Karpas-422 (cell line): ENCODE data around the gene SLC17A9. TPM values are rescaled to one million over a fixed set of nuclear protein-coding genes. Genes with fewer than 3 reads are reported as not detected.

ENCODE experiments used
- DNase-seq: peaks from one replicate; pipeline ENCODE4 v3.0.0-alpha.2; 2015
- H2AFZ ChIP-seq: fragments of 200-600 bp; sonication (generic); 2 replicates; pipeline ENCODE4 v1.6.1; 2014; ENCODE audit warnings: antibody characterized with exemption, low read length, mixed read lengths
- H3K27ac ChIP-seq: fragments of 200-600 bp; sonication (generic); 2 replicates; pipeline ENCODE4 v1.5.1; 2014; ENCODE audit warnings: mild to moderate bottlenecking, low read length, moderate library complexity
- H3K27me3 ChIP-seq: fragments of 200-600 bp; sonication (generic); 2 replicates; pipeline ENCODE4 v1.6.1; 2014; ENCODE audit warnings: low read length, mixed read lengths
- H3K36me3 ChIP-seq: fragments of 200-600 bp; sonication (generic); 2 replicates; pipeline ENCODE4 v1.6.1; 2014; ENCODE audit warnings: low read length, mixed read lengths; ENCODE audit not compliant: insufficient read depth
- H3K4me1 ChIP-seq: fragments of 200-600 bp; sonication (generic); 2 replicates; pipeline ENCODE4 v1.6.1; 2014; ENCODE audit warnings: mild to moderate bottlenecking, low read length, mixed read lengths
- H3K4me2 ChIP-seq: fragments of 200-600 bp; sonication (generic); 2 replicates; pipeline ENCODE4 v1.6.1; 2014; ENCODE audit warnings: low read length, low read depth, mild to moderate bottlenecking; ENCODE audit not compliant: poor library complexity, severe bottlenecking
- H3K4me3 ChIP-seq: fragments of 200-600 bp; sonication (generic); 2 replicates; pipeline ENCODE4 v1.5.1; 2014; ENCODE audit warnings: mild to moderate bottlenecking, antibody characterized with exemption, low read length, mixed read lengths
- H3K79me2 ChIP-seq: fragments of 200-600 bp; sonication (generic); 2 replicates; pipeline ENCODE4 v1.6.1; 2014; ENCODE audit warnings: mild to moderate bottlenecking, low read length, mixed read lengths
- H3K9ac ChIP-seq: fragments of 200-600 bp; sonication (generic); 2 replicates; pipeline ENCODE4 v1.6.0; 2014; ENCODE audit warnings: low read length
- H3K9me2 ChIP-seq: fragments of 200-600 bp; sonication (generic), shearing (Covaris generic); replicated peaks from 2 replicates; pipeline ENCODE4 v1.6.0; 2014; ENCODE audit warnings: mild to moderate bottlenecking, low read length, moderate library complexity; ENCODE audit not compliant: insufficient read depth
- H3K9me3 ChIP-seq: fragments of 300-700, 200-600 bp; sonication (generic); 2 replicates; pipeline ENCODE4 v1.6.1; 2014; ENCODE audit warnings: low read length, mixed read lengths
- H4K20me1 ChIP-seq: fragments of 200-600 bp; sonication (generic); 2 replicates; pipeline ENCODE4 v1.6.1; 2014; ENCODE audit warnings: mild to moderate bottlenecking, antibody characterized with exemption, low read length, low read depth; ENCODE audit not compliant: insufficient read depth
- total RNA-seq: library from RNA; depleted of rRNA; stranded (reverse); fragments of >200 nt; shearing (Covaris generic); gene quantifications from 2 replicates; pipeline ENCODE4 v1.2.3, GENCODE V29; 2014; ENCODE audit warnings: low replicate concordance

SLC17A9 gene
- total RNA-seq, 1 experiment from 2014 or later = 15.9 TPM

- peaks cover 51% of the 10 kb centered on the region for H4K20me1 ChIP-seq
- H3K4me3 ChIP-seq = peak overlapping the region; percentile 97
- H3K36me3 ChIP-seq = no peaks in the 10 kb centered on the region
- H3K27ac ChIP-seq = peak overlapping the region; percentile 88; the same call in 1 of the 2 replicates
- no peaks in the 10 kb centered on the region for H3K27me3 ChIP-seq
- peak overlapping the region; percentile 99 for H3K9ac ChIP-seq
- H3K79me2 ChIP-seq = peaks cover 94% of the 10 kb centered on the region
- H3K4me1 ChIP-seq = peaks cover 77% of the 10 kb centered on the region
- H2AFZ ChIP-seq = no peak overlapping the region
- H3K9me2 ChIP-seq = no peaks in the 10 kb centered on the region
- DNase-seq = peak; percentile 55
- no peaks in the 10 kb centered on the region for H3K9me3 ChIP-seq
- peak overlapping the region; percentile 94 for H3K4me2 ChIP-seq
Observed at GRCh38 chr20:62924442-62925075, 27.9 kb upstream of the SLC17A9 start.

- peaks cover 94% of the 10 kb centered on the region for H3K79me2 ChIP-seq
- peaks cover 77% of the 10 kb centered on the region for H3K4me1 ChIP-seq
- H3K36me3 ChIP-seq = no peaks in the 10 kb centered on the region
- H3K4me3 ChIP-seq = peak overlapping the region; percentile 97
- H2AFZ ChIP-seq = no peak overlapping the region
- peak overlapping the region; percentile 94 for H3K4me2 ChIP-seq
- H3K27me3 ChIP-seq = no peaks in the 10 kb centered on the region
- peak overlapping the region; percentile 88 for H3K27ac ChIP-seq
- no peaks in the 10 kb centered on the region for H3K9me3 ChIP-seq
- DNase-seq = no peak
- H4K20me1 ChIP-seq = peaks cover 47% of the 10 kb centered on the region
- peak overlapping the region; percentile 99 for H3K9ac ChIP-seq
- H3K9me2 ChIP-seq = no peaks in the 10 kb centered on the region
Observed at GRCh38 chr20:62925076-62925419, 27.5 kb upstream of the SLC17A9 start.

- H3K36me3 ChIP-seq = no peaks in the 10 kb centered on the region
- peak; percentile 81 for DNase-seq
- peaks cover 77% of the 10 kb centered on the region for H3K4me1 ChIP-seq
- no peaks in the 10 kb centered on the region for H3K9me3 ChIP-seq
- H3K27ac ChIP-seq = peak overlapping the region; percentile 88
- H3K9me2 ChIP-seq = no peaks in the 10 kb centered on the region
- no peak overlapping the region for H2AFZ ChIP-seq
- peaks cover 41% of the 10 kb centered on the region for H4K20me1 ChIP-seq
- H3K4me2 ChIP-seq = peak overlapping the region; percentile 94
- peaks cover 94% of the 10 kb centered on the region for H3K79me2 ChIP-seq
- peak overlapping the region; percentile 99 for H3K9ac ChIP-seq
- H3K27me3 ChIP-seq = no peaks in the 10 kb centered on the region
- H3K4me3 ChIP-seq = peak overlapping the region; percentile 97
Observed at GRCh38 chr20:62925420-62926228, 26.9 kb upstream of the SLC17A9 start.

GRCh38 chr20:62926229-62927127 lies 26.0 kb upstream of the SLC17A9 start, which contains the start of gene DIDO1:
Gene DIDO1, minus strand, starts transcription at chr20:62926505.
- peaks cover 94% of the 10 kb centered on the region for H3K79me2 ChIP-seq
- peaks cover 33% of the 10 kb centered on the region for H4K20me1 ChIP-seq
- no peak within 1 kb of the TSS for H2AFZ ChIP-seq
- peak within 1 kb of the TSS; percentile 99 for H3K9ac ChIP-seq
- H3K27ac ChIP-seq = peak within 1 kb of the TSS; percentile 88
- H3K27me3 ChIP-seq = no peaks in the 10 kb centered on the region
- peaks cover 77% of the 10 kb centered on the region for H3K4me1 ChIP-seq
- H3K9me3 ChIP-seq = no peaks in the 10 kb centered on the region
- H3K36me3 ChIP-seq = no peaks in the 10 kb centered on the region
- H3K4me3 ChIP-seq = peak within 1 kb of the TSS; percentile 97
- no peaks in the 10 kb centered on the region for H3K9me2 ChIP-seq
- peak; percentile 95 for DNase-seq
- H3K4me2 ChIP-seq = peak within 1 kb of the TSS; percentile 94

- Histone ChIP-seq H3K4me2 (peak overlapping the region; percentile 94), H3K79me2 (peaks cover 94% of the 10 kb centered on the region), H2AFZ (no peak overlapping the region), H3K4me3 (peak overlapping the region; percentile 97), H3K9ac (peak overlapping the region; percentile 99), H3K9me2 (no peaks in the 10 kb centered on the region), H3K27ac (peak overlapping the region; percentile 62; the same call in 1 of the 2 replicates), H4K20me1 (peaks cover 30% of the 10 kb centered on the region), H3K27me3 (no peaks in the 10 kb centered on the region), H3K4me1 (peaks cover 80% of the 10 kb centered on the region), H3K36me3 (no peaks in the 10 kb centered on the region), H3K9me3 (no peaks in the 10 kb centered on the region)
- DNase-seq = no peak
Observed at GRCh38 chr20:62927128-62927705, 25.3 kb upstream of the SLC17A9 start.

- Histone ChIP-seq H3K4me2 (peak overlapping the region; percentile 94), H3K27me3 (no peaks in the 10 kb centered on the region), H3K4me1 (peaks cover 76% of the 10 kb centered on the region), H3K36me3 (no peaks in the 10 kb centered on the region), H3K4me3 (no peak overlapping the region), H3K9me3 (no peaks in the 10 kb centered on the region), H3K9ac (no peak overlapping the region), H4K20me1 (peaks cover 21% of the 10 kb centered on the region), H3K9me2 (no peaks in the 10 kb centered on the region), H2AFZ (no peak overlapping the region), H3K79me2 (peaks cover 94% of the 10 kb centered on the region), H3K27ac (no peak overlapping the region)
- no peak for DNase-seq
Observed at GRCh38 chr20:62928246-62928939, 24.1 kb upstream of the SLC17A9 start.

- H3K4me1 ChIP-seq = peaks cover 74% of the 10 kb centered on the region
- H3K36me3 ChIP-seq = no peaks in the 10 kb centered on the region
- no peak overlapping the region for H3K27ac ChIP-seq
- H2AFZ ChIP-seq = no peak overlapping the region
- peak; percentile 56 for DNase-seq
- H3K79me2 ChIP-seq = peaks cover 94% of the 10 kb centered on the region
- no peaks in the 10 kb centered on the region for H3K9me3 ChIP-seq
- no peaks in the 10 kb centered on the region for H3K27me3 ChIP-seq
- H4K20me1 ChIP-seq = peaks cover 14% of the 10 kb centered on the region
- H3K4me3 ChIP-seq = peak overlapping the region; percentile 46; the same call in 1 of the 2 replicates
- peak overlapping the region; percentile 61 for H3K9ac ChIP-seq
- no peaks in the 10 kb centered on the region for H3K9me2 ChIP-seq
- H3K4me2 ChIP-seq = peak overlapping the region; percentile 48
Observed at GRCh38 chr20:62929051-62929538, 23.4 kb upstream of the SLC17A9 start.
